ENCODE measurements around the gene MRPL55. TPM values are rescaled to one million over a fixed set of nuclear protein-coding genes. Genes with fewer than 3 reads are reported as not detected.

Gene MRPL55
- total and polyA plus RNA-seq, 4 donors = 37.2 to 90.4 (median 71.0) TPM

DNA sequence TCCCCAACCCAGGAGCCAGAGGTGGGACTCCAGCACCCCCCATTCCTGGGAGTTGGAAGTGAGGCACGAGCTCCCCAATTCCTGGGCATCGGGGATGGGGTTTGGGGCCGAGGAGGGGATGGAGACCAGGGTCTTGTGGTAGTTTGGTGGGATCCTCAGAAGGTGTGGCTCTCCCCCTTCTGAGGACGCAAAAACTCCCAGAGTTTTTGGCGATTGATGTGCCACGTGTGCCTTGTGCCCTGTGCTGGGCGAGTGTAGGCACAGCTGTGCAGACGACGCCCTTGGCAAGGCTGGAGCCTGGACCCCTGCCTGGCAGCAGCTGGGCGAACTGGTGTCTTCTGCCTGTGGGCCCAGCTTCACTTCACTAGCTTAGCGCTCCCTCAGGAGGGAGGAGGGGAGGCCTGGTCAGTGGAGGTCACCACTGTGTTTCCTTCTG lies 33.6 kb upstream of the MRPL55 start:
- H3K4me3 ChIP-seq (ENCODE audit: low read depth, low read length) = no peak overlapping the region
- WGBS (ENCODE audit: insufficient coverage) = 84% methylated on average over 11 of the region's 11 CpGs
- H3K36me3 ChIP-seq (ENCODE audit: control insufficient read depth, insufficient read depth, low read length) = peaks cover 61% of the 10 kb centered on the region
- DNase-seq (ENCODE audit: low read depth in 4 of 6, low spot score in 6 of 6) = no peak
- H3K27me3 ChIP-seq (ENCODE audit: control insufficient read depth, insufficient read depth, low read length) = no peaks in the 10 kb centered on the region
- no peak overlapping the region for H3K27ac ChIP-seq (ENCODE audit: low read depth, low read length)
- H3K4me1 ChIP-seq (ENCODE audit: control insufficient read depth, insufficient read depth, low read length) = peaks cover 44% of the 10 kb centered on the region
- no peaks in the 10 kb centered on the region for H3K9me3 ChIP-seq (ENCODE audit: control insufficient read depth, insufficient read depth, low read length)

DNA sequence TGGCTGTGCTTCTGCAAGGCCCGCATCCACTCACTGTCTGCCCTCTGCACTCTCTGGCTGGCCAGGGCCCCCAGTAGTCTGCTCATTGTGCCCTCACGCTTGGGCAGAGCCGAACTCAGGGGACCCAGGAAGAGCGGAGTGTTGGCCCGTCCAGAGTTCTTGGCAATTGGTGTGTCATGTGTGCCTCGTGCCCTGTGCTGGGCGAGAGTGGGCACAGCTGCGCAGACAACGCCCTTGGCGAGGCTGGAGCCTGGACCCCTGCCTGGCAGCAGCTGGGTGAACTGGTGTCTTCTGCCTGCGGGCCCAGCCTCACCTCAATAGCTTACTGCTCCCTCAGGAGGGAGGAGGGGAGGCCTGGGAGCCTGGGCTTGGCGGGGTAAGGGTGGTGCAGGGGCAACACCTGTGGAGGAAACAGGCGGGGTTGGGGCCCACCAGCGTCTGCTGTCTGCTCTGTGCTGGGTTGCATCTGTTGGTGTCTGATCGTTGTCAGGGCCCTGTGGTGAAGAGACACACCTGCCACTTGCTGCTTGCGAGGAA lies 33.1 kb upstream of the MRPL55 start:
- H3K4me1 ChIP-seq (ENCODE audit: control insufficient read depth, insufficient read depth, low read length) = peaks cover 44% of the 10 kb centered on the region
- no peak for DNase-seq (ENCODE audit: low read depth in 4 of 6, low spot score in 6 of 6)

DNA sequence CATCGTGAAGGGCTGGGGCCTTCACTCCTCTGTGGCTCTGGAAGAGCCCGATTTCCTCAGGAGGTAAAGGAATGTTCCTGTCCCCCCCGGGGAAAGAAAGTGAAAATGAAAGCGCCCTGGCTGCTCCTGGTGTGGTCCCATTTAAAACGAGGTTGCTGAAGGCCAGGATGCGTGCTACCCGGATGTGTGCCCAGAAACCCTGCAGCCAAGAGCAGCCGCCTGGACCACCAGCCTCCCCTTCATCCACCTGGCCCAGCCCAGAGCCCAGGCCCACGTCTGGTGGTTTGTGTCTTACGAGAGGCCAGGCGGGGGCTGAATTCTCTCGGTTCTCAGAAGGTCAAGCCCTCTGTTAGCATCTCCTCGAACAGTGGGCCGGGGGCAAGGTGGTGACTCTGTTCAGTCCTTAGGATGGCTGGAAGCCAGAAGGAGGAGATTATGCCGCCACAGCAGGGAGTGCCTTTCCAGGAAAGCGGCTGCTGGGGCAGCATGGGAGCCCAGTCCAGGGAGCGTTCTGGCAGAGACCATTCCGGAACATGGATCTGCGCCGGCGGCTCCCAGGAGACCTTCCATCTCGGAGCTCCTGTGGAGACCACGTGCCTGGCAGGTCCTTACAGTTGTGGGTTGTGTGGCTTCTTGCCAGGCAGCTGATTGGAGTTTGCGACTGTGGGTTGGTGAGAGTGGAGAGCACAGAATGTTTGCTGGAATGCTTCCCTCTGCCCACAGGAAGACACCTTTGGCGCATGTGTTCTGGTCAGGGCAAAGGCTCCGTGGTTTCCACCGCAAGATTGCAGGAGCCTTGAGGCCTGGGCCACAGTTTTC lies 32.3 kb upstream of the MRPL55 start:
- Histone ChIP-seq H3K36me3 (ENCODE audit: control insufficient read depth, insufficient read depth, low read length) (peaks cover 48% of the 10 kb centered on the region), H3K9me3 (ENCODE audit: control insufficient read depth, insufficient read depth, low read length) (no peaks in the 10 kb centered on the region), H3K4me3 (ENCODE audit: low read depth, low read length) (peak overlapping the region; percentile 82), H3K27ac (ENCODE audit: low read depth, low read length) (peak overlapping the region; percentile 84), H3K27me3 (ENCODE audit: control insufficient read depth, insufficient read depth, low read length) (no peaks in the 10 kb centered on the region), H3K4me1 (ENCODE audit: control insufficient read depth, insufficient read depth, low read length) (peaks cover 44% of the 10 kb centered on the region)
- 70% methylated on average over 26 of the region's 27 CpGs for WGBS (ENCODE audit: insufficient coverage)
- no peak for DNase-seq (ENCODE audit: low read depth in 4 of 6, low spot score in 6 of 6)

More for the DNA sequence above, 33.1 kb upstream of the MRPL55 start:
- Histone ChIP-seq H3K4me3 (ENCODE audit: low read depth, low read length) (no peak overlapping the region), H3K36me3 (ENCODE audit: control insufficient read depth, insufficient read depth, low read length) (peaks cover 56% of the 10 kb centered on the region), H3K9me3 (ENCODE audit: control insufficient read depth, insufficient read depth, low read length) (no peaks in the 10 kb centered on the region), H3K27me3 (ENCODE audit: control insufficient read depth, insufficient read depth, low read length) (no peaks in the 10 kb centered on the region), H3K27ac (ENCODE audit: low read depth, low read length) (no peak overlapping the region)
- 88% methylated on average over 14 of the region's 16 CpGs for WGBS (ENCODE audit: insufficient coverage)

DNA sequence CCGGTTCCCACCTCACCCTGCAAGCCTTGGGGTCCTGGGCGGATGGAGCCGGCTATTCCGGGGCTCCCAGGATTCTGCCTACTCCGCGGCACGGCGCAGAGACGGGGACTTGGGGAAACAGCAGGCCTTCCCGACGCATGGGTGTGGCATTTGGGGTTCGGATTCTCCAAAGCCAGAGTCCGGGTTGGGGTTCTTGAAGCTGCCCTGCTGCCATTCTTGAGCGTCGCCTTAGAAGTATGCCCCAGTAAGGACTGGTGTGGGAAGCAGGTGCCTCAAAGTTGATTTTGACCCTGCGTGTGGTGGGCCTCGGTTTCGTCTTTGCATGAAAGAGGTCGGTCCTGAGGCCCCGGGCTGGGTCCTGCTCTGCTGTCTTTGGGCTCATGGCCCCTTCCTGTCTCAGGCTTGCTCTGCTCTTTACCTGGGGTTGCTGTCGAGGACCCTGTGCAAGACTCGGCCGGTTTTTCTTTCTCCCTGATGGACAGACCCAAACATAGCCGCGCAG lies 31.7 kb upstream of the MRPL55 start:
- WGBS (ENCODE audit: insufficient coverage) = 12% methylated on average over 25 of the region's 25 CpGs

DNA sequence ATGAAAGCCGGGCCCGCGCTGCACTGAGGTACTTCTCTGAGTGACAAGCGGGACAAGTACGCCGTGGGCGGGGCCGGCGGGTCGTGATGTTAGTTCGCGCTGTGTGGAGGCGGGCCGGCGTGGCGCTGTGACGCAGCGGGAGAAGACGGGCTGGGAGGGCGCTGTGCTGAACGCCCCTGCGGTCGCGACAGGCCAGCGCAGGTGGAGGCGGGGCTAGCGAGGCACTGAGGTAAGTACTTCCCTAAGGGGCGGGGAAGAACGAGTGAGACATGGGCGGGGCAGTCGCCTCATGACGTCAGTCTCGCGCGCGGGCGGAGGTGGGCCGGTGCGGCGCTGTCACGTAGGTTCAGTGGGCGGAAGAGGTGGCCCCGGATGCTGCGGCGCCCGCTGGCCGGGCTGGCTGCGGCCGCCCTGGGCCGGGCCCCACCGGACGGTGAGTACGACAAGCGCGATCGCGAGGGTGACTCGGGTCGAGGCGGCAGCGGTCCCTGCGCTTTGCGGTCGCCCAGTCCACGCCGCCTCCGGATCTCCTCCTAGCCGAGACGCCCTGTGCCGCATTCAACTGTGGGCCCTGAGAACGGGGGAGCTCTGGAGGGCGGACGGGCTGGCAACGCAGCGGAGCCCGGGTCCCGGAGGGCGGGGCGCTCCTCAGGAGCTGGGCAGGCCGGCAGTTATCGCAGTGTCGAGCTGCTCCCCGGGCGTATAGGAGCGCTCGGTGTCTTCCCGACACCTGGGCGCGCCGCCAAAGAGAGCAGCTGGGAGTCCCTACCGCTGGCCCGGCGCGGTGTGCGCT lies 31.0 kb upstream of the MRPL55 start, which contains the start of gene GUK1:
Gene GUK1 (plus strand): TSS at position 349 of the 793 bp plus-strand sequence. CDS start 24 bp downstream, at position 373.
- peaks cover 35% of the 10 kb centered on the region for H3K36me3 ChIP-seq (ENCODE audit: control insufficient read depth, insufficient read depth, low read length)
- WGBS (ENCODE audit: insufficient coverage) = under 1% methylated on average over 95 of the region's 95 CpGs
- H3K27ac ChIP-seq (ENCODE audit: low read depth, low read length) = peak within 1 kb of the TSS; percentile 84
- no peaks in the 10 kb centered on the region for H3K27me3 ChIP-seq (ENCODE audit: control insufficient read depth, insufficient read depth, low read length)
- peak; percentile 83 to 99 (median 92) for DNase-seq (ENCODE audit: low read depth in 4 of 6, low spot score in 6 of 6)
- peak within 1 kb of the TSS; percentile 82 for H3K4me3 ChIP-seq (ENCODE audit: low read depth, low read length)
- no peaks in the 10 kb centered on the region for H3K9me3 ChIP-seq (ENCODE audit: control insufficient read depth, insufficient read depth, low read length)
- peaks cover 44% of the 10 kb centered on the region for H3K4me1 ChIP-seq (ENCODE audit: control insufficient read depth, insufficient read depth, low read length)

More for the DNA sequence above, 31.7 kb upstream of the MRPL55 start:
- Histone ChIP-seq H3K36me3 (ENCODE audit: control insufficient read depth, insufficient read depth, low read length) (peaks cover 42% of the 10 kb centered on the region), H3K27ac (ENCODE audit: low read depth, low read length) (peak overlapping the region; percentile 84), H3K9me3 (ENCODE audit: control insufficient read depth, insufficient read depth, low read length) (no peaks in the 10 kb centered on the region), H3K27me3 (ENCODE audit: control insufficient read depth, insufficient read depth, low read length) (no peaks in the 10 kb centered on the region), H3K4me3 (ENCODE audit: low read depth, low read length) (peak overlapping the region; percentile 82), H3K4me1 (ENCODE audit: control insufficient read depth, insufficient read depth, low read length) (peaks cover 44% of the 10 kb centered on the region)
- no peak for DNase-seq (ENCODE audit: low read depth in 4 of 6, low spot score in 6 of 6)

DNA sequence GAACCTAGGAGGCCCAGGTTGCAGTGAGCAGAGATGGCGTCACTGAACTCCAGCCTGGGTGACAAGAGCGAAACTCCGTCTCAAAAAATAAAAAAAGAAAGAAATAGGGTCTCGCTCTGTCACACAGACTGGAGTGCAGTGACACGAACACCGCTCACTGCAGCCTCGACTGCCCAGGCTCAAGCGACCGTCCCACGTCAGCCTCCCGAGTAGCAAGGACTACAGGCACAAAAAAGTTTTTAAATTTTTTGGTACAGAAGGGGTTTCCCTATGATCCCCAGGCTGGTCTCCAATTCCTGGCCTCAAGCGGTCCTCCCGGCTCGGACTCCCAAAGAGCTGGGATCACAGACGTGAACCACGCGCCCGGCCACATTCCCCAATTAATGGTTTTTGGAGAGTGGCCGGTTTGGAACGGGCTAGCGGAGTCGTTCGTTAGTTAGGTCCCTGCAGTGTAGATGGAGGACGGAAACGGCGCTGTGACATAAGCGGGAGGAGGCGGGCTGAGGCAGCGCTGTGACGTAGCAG lies 30.4 kb upstream of the MRPL55 start:
- Histone ChIP-seq H3K4me3 (ENCODE audit: low read depth, low read length) (peak overlapping the region; percentile 82), H3K9me3 (ENCODE audit: control insufficient read depth, insufficient read depth, low read length) (no peaks in the 10 kb centered on the region), H3K27me3 (ENCODE audit: control insufficient read depth, insufficient read depth, low read length) (peaks cover 4% of the 10 kb centered on the region), H3K27ac (ENCODE audit: low read depth, low read length) (peak overlapping the region; percentile 84), H3K4me1 (ENCODE audit: control insufficient read depth, insufficient read depth, low read length) (peaks cover 43% of the 10 kb centered on the region), H3K36me3 (ENCODE audit: control insufficient read depth, insufficient read depth, low read length) (peaks cover 29% of the 10 kb centered on the region)
- WGBS (ENCODE audit: insufficient coverage) = 23% methylated on average over 28 of the region's 30 CpGs
- no peak for DNase-seq (ENCODE audit: low read depth in 4 of 6, low spot score in 6 of 6)

DNA sequence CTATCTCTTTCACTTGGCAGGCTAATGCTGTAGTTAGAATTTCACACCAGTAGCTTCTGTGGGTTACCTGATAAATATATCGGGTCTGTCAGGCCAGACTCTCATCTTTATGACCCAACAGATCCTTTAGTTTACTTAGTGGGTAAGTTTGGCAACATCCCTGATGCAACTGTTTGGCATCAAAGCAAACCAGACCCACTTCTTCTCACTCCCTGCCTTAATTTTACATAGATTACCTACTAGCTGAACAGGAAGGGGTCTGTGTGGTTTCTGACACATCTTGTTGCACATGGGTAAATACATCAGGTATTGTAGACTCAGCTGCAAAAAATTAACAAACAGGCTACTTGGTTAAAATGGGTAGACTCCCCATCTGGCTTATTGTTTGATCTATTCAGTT lies 27.8 kb upstream of the MRPL55 start:
- Histone ChIP-seq H3K27ac (ENCODE audit: low read depth, low read length) (no peak overlapping the region), H3K27me3 (ENCODE audit: control insufficient read depth, insufficient read depth, low read length) (peaks cover 8% of the 10 kb centered on the region), H3K4me1 (ENCODE audit: control insufficient read depth, insufficient read depth, low read length) (peaks cover 23% of the 10 kb centered on the region), H3K9me3 (ENCODE audit: control insufficient read depth, insufficient read depth, low read length) (no peaks in the 10 kb centered on the region), H3K4me3 (ENCODE audit: low read depth, low read length) (no peak overlapping the region), H3K36me3 (ENCODE audit: control insufficient read depth, insufficient read depth, low read length) (peaks cover 8% of the 10 kb centered on the region)
- no CpG with 5 or more reads among the region's 1 CpG for WGBS (ENCODE audit: insufficient coverage)
- no peak for DNase-seq (ENCODE audit: low read depth in 4 of 6, low spot score in 6 of 6)

DNA sequence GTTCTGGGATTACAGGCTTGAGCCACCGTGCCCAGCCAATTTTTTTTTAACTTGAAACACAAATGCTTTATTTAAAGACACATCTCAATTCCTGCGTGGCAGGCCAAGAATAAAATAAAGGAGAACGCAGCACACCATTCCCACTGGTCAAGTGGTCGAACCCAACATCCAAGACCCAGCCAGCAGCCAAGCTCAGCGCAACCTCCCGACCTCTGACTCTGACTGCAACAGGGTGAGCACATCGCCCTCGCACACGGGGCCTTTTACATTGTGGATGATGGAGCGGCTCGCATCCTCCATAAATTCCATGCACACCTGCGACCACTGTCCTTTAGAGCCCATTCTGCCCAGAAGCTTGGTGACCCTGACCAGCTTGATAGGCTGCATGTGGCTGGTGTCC lies 25.5 kb upstream of the MRPL55 start:
- H3K27ac ChIP-seq (ENCODE audit: low read depth, low read length) = no peak overlapping the region
- no peaks in the 10 kb centered on the region for H3K9me3 ChIP-seq (ENCODE audit: control insufficient read depth, insufficient read depth, low read length)
- H3K36me3 ChIP-seq (ENCODE audit: control insufficient read depth, insufficient read depth, low read length) = no peaks in the 10 kb centered on the region
- 82% methylated on average over 9 of the region's 12 CpGs for WGBS (ENCODE audit: insufficient coverage)
- no peak for DNase-seq (ENCODE audit: low read depth in 4 of 6, low spot score in 6 of 6)
- no peak overlapping the region for H3K4me3 ChIP-seq (ENCODE audit: low read depth, low read length)
- peaks cover 10% of the 10 kb centered on the region for H3K27me3 ChIP-seq (ENCODE audit: control insufficient read depth, insufficient read depth, low read length)
- peaks cover 5% of the 10 kb centered on the region for H3K4me1 ChIP-seq (ENCODE audit: control insufficient read depth, insufficient read depth, low read length)

DNA sequence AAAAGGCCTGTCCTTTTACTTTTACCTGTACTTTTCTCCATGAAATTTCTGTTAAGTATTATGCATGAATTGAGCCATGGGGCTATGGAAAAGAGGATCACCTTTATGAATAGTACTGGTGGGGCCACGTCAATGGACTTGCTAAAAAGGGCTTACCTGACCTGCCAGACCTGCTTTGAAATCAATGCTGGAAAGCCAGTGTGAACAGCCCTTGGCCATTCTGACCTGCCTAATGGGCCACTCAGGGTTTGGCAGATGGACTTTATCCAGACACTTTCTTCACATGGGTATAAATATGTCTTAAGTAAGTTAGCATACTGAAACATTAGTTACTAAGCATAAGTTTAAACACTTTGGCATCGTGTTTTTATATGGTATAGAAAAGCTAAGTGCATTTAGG lies 22.7 kb upstream of the MRPL55 start:
- WGBS (ENCODE audit: insufficient coverage) = 91% methylated on average over 1 of the region's 2 CpGs
- Histone ChIP-seq H3K9me3 (ENCODE audit: control insufficient read depth, insufficient read depth, low read length) (no peaks in the 10 kb centered on the region), H3K27me3 (ENCODE audit: control insufficient read depth, insufficient read depth, low read length) (peaks cover 10% of the 10 kb centered on the region), H3K4me3 (ENCODE audit: low read depth, low read length) (no peak overlapping the region), H3K36me3 (ENCODE audit: control insufficient read depth, insufficient read depth, low read length) (no peaks in the 10 kb centered on the region), H3K4me1 (ENCODE audit: control insufficient read depth, insufficient read depth, low read length) (no peaks in the 10 kb centered on the region), H3K27ac (ENCODE audit: low read depth, low read length) (no peak overlapping the region)
- no peak for DNase-seq (ENCODE audit: low read depth in 4 of 6, low spot score in 6 of 6)

Measured in spinal cord (tissue), 10 donors.